NB4 (cell line): ENCODE measurements around the gene HEXD.

Source experiments
- CTCF ChIP-seq: IDR thresholded peaks from one replicate; pipeline ENCODE4 v1.5.1; 2012; ENCODE audit warnings: low read depth, low read length
- MYC ChIP-seq: IDR thresholded peaks from 2 replicates; pipeline ENCODE4 v1.6.1; 2011; ENCODE audit warnings: low read depth, low read length
- POLR2A ChIP-seq: IDR thresholded peaks from 2 replicates; pipeline ENCODE4 v1.6.1; 2011; ENCODE audit warnings: mild to moderate bottlenecking; ENCODE audit not compliant: insufficient read length; ENCODE audit errors: extremely low read depth

GRCh38 chr17:82491533-82491932 lies 73.4 kb downstream of the HEXD start:
- TF ChIP-seq CTCF (no peak), POLR2A (no peak), MYC (no peak)
